ENCODE measurements around the gene ZNF789.

GRCh38 chr7:99493823-99494222, 21.1 kb downstream of the ZNF789 start:
- TF ChIP-seq FOXK1 (CRISPR knock-in tag; IDR thresholded peaks at IDR 0.05; ENCODE audit: borderline replicate concordance, low read depth): no peak
- TF ChIP-seq ASH2L (IDR thresholded peaks at IDR 0.05; ENCODE audit: insufficient read length, low read depth, low read length): no peak
- TF ChIP-seq FOXA1 (IDR thresholded peaks at IDR 0.05): no peak
- TF ChIP-seq FOXA1 (CRISPR knock-in tag; IDR thresholded peaks at IDR 0.05): no peak
- no peak for TF ChIP-seq JUND (CRISPR knock-in tag; IDR thresholded peaks at IDR 0.05)
- TF ChIP-seq SMC3 (IDR thresholded peaks at IDR 0.05; ENCODE audit: low read length): no peak
- no peak for TF ChIP-seq ZFAT (CRISPR knock-in tag; conservative IDR thresholded peaks at IDR 0.05)
- TF ChIP-seq ATF1 (CRISPR knock-in tag; IDR thresholded peaks at IDR 0.05): no peak
- TF ChIP-seq FOSL1 (CRISPR knock-in tag; IDR thresholded peaks at IDR 0.05; ENCODE audit: borderline replicate concordance): no peak
- TF ChIP-seq, protein P1, sequence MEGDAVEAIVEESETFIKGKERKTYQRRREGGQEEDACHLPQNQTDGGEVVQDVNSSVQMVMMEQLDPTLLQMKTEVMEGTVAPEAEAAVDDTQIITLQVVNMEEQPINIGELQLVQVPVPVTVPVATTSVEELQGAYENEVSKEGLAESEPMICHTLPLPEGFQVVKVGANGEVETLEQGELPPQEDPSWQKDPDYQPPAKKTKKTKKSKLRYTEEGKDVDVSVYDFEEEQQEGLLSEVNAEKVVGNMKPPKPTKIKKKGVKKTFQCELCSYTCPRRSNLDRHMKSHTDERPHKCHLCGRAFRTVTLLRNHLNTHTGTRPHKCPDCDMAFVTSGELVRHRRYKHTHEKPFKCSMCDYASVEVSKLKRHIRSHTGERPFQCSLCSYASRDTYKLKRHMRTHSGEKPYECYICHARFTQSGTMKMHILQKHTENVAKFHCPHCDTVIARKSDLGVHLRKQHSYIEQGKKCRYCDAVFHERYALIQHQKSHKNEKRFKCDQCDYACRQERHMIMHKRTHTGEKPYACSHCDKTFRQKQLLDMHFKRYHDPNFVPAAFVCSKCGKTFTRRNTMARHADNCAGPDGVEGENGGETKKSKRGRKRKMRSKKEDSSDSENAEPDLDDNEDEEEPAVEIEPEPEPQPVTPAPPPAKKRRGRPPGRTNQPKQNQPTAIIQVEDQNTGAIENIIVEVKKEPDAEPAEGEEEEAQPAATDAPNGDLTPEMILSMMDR (CRISPR knock-in tag; IDR thresholded peaks at IDR 0.05): no peak
- TF ChIP-seq BHLHE40 (IDR thresholded peaks at IDR 0.05; ENCODE audit: low read length): no peak
- TF ChIP-seq FOXM1 (CRISPR knock-in tag; IDR thresholded peaks at IDR 0.05): no peak
- TF ChIP-seq POLR2A (IDR thresholded peaks at IDR 0.05; ENCODE audit: insufficient read depth in 1 of 2, low read depth in 2 of 2, low read length in 2 of 2): no peak

Measured in HepG2 (cell line).